Measurements from ENCODE around the gene PM20D1. TPM values are rescaled to one million over a fixed set of nuclear protein-coding genes. Genes with fewer than 3 reads are reported as not detected.

The PM20D1 gene
- total RNA-seq, 4 donors from 2014 or later, result not detected

GRCh38 chr1:205809942-205810345 lies 40.0 kb downstream of the PM20D1 start:
- DNase-seq (no peak), ATAC-seq (no peak)
- Histone ChIP-seq H3K27me3 (no peaks in the 10 kb centered on the region), H3K27ac (peak overlapping the region; percentile 92 to 98 (median 97)), H3K36me3 (no peaks in the 10 kb centered on the region), H3K9me3 (no peaks in the 10 kb centered on the region), H3K4me3 (peak overlapping the region; percentile 21 to 50 (median 30)), H3K4me1 (peaks cover 74 to 77% of the 10 kb centered on the region in 2 donors)
- TF ChIP-seq POLR2A (IDR thresholded peaks at IDR 0.05), result no peak
- TF ChIP-seq CTCF (IDR thresholded peaks at IDR 0.05 in 4 of 5, conservative IDR thresholded peaks at IDR 0.05 in 1 of 5), result no peak
- intact Hi-C loops (cut with DNase I; ENCODE audit: low total_unique reads), result loop anchor here (5.0 kb wide), 2 partner anchors 107 to 167 kb away; no protein-coding TSS in a partner anchor
- in situ Hi-C loops (cut with MboI; ENCODE audit: low sequenced_read_pairs in 4 of 4), result no loop called here

GRCh38 chr1:205809469-205809868 lies 40.5 kb downstream of the PM20D1 start:
- Histone ChIP-seq H3K4me3 (peak overlapping the region; percentile 21 to 50 (median 30)), H3K4me1 (peaks cover 75 to 82% of the 10 kb centered on the region in 2 donors), H3K27ac (peak overlapping the region; percentile 92 to 98 (median 97)), H3K36me3 (no peaks in the 10 kb centered on the region), H3K27me3 (no peaks in the 10 kb centered on the region), H3K9me3 (no peaks in the 10 kb centered on the region)
- in situ Hi-C loops (cut with MboI; ENCODE audit: low sequenced_read_pairs in 4 of 4), result no loop called here
- no peak for ATAC-seq
- no peak for DNase-seq
- no peak for TF ChIP-seq CTCF (IDR thresholded peaks at IDR 0.05 in 4 of 5, conservative IDR thresholded peaks at IDR 0.05 in 1 of 5)
- intact Hi-C loops (cut with DNase I; ENCODE audit: low total_unique reads), result no loop called here

DNA sequence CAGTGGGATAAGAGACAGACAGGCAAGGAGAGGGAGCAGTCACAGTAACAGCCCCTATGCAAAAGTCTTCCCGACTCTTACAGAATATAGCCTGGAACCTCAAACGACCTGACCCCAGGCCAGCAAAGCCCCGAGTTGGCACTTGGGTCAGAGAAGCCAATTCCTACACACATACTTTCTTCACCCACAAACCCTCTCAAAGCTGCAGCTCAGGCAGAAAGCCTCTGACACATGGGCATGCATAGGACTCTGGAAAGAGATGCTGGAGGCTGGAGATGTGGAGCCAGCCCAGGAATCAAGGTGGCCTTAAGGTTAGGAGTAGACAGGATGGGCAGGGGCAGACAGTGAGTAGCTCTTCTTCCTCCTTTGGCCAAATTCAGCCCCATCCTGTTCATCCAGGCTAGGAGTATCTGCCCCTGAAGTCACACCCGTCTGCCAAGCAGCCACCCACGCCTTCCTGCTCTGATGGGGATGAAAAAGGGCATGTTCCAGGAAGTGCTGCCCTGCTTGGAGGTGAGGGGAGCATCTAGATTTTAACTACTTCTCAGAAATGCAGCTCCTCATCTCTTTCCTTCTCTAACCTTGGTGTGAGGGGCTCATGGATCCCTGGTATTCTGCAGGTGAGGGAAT lies 44.7 kb downstream of the PM20D1 start:
- in situ Hi-C loops (cut with MboI; ENCODE audit: low sequenced_read_pairs in 4 of 4) (no loop called here), intact Hi-C loops (cut with DNase I; ENCODE audit: low total_unique reads) (no loop called here)
- DNase-seq (no peak), ATAC-seq (no peak)
- Histone ChIP-seq H3K36me3 (peaks cover 0 to 6% of the 10 kb centered on the region in 2 donors), H3K27ac (no peak overlapping the region), H3K27me3 (no peaks in the 10 kb centered on the region), H3K4me3 (no peak overlapping the region), H3K9me3 (no peaks in the 10 kb centered on the region), H3K4me1 (peaks cover 60 to 71% of the 10 kb centered on the region in 2 donors)
- no peak for TF ChIP-seq POLR2A (IDR thresholded peaks at IDR 0.05)

- intact Hi-C loops (cut with DNase I; ENCODE audit: low total_unique reads) (no loop called here), in situ Hi-C loops (cut with MboI; ENCODE audit: low sequenced_read_pairs in 4 of 4) (no loop called here)
- Histone ChIP-seq H3K9me3 (no peaks in the 10 kb centered on the region), H3K4me1 (peaks cover 55 to 65% of the 10 kb centered on the region in 2 donors), H3K27me3 (no peaks in the 10 kb centered on the region), H3K4me3 (no peak overlapping the region), H3K27ac (no peak overlapping the region), H3K36me3 (peaks cover 0 to 12% of the 10 kb centered on the region in 2 donors)
- DNase-seq (no peak), ATAC-seq (no peak)
- TF ChIP-seq POLR2A (IDR thresholded peaks at IDR 0.05), result no peak
- TF ChIP-seq CTCF (IDR thresholded peaks at IDR 0.05 in 4 of 5, conservative IDR thresholded peaks at IDR 0.05 in 1 of 5), result no peak
Observed at GRCh38 chr1:205804605-205805004, 45.3 kb downstream of the PM20D1 start.

- in situ Hi-C loops (cut with MboI; ENCODE audit: low sequenced_read_pairs in 4 of 4) (no loop called here), intact Hi-C loops (cut with DNase I; ENCODE audit: low total_unique reads) (no loop called here)
- Histone ChIP-seq H3K27me3 (no peaks in the 10 kb centered on the region), H3K9me3 (no peaks in the 10 kb centered on the region), H3K36me3 (peaks cover 0 to 18% of the 10 kb centered on the region in 2 donors), H3K27ac (no peak overlapping the region), H3K4me3 (no peak overlapping the region), H3K4me1 (peaks cover 48 to 59% of the 10 kb centered on the region in 2 donors)
- DNase-seq, result no peak
- TF ChIP-seq CTCF (IDR thresholded peaks at IDR 0.05 in 4 of 5, conservative IDR thresholded peaks at IDR 0.05 in 1 of 5) (no peak), POLR2A (IDR thresholded peaks at IDR 0.05) (no peak)
- ATAC-seq, result no peak
Observed at GRCh38 chr1:205803986-205804385, 45.9 kb downstream of the PM20D1 start.

Data from gastrocnemius medialis (tissue), 4 donors.